HG03159 (cell line): ENCODE data around the gene TRIM21.
A peak's percentile ranks its signal among the peaks of the same experiment; 100 is the strongest.
"Not testable (repeated sequence)": the region's sequence is repeated elsewhere in the genome, so short reads cannot be mapped to it uniquely, and the experiment has no call there.

Source experiments
- ATAC-seq: cut with Tn5 transposase; IDR thresholded peaks from one replicate; pipeline ENCODE4 v1.9.1; 2021; ENCODE audit warnings: mild to moderate bottlenecking, moderate library complexity; ENCODE audit not compliant: unreplicated experiment

TRIM21 gene

GRCh38 chr11:4393209-4393857 is at the start of gene TRIM21:
TSS of gene TRIM21 (minus strand) at chr11:4393702. CDS start at chr11:4390409, 3,293 bp downstream.
- peak; percentile 100 for ATAC-seq

DNA sequence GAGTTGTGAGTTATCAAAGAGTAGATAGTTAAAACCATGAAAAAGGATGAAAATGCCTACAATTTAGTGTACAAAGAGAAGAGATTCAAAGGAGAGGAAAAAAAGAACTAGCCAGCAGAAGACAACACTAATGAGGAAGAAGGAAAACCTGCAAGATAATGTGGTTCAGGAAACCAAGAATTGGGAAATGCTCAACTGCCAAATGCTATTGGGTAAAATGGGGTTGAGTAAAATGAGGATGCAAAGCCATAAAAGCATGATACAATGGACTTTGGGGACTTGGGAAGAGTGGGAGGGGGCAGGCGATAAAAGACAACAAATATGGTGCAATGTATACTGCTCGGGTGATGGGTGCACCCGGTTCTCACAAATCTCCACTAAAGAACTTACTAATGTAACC is 48.0 kb upstream of the TRIM21 start:
- no peak for ATAC-seq

DNA sequence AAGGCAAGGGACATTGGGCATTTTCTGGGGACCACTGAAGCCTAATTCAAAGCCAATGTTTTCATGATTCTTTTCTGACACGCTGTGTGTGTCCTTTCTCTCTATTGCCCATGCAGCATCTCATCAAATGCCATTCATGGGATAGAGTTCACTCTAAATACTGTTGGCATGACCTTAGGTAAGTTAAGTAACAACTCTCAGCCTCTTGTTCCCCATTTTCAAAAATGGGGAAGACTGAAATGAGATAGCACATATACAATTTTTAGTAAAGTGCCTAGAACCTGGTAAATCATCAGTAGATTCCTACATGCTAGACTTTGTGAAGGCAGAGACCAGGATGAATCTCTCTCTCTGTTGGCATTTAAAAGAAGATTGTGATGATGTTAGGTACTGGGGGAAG is 42.9 kb upstream of the TRIM21 start:
- ATAC-seq = no peak

DNA sequence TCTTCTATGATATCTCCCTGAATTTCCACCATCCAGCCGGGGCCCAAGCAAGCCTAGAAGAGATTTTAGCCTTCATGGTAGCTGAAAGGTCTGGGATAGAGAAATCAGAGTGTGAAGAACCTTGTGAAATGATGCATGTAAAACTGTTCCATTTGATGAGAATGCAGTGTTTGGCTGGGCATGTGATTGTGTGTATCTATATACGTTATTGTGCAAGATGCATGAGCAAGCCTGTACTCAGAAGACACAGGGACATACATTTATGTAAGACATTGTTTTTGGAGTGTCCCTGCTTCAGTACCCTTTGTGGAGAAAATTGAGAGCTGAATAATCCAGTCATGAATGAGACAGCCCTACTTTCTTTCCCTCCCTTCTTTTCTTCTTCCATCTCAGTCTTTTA is 40.4 kb upstream of the TRIM21 start:
- no peak for ATAC-seq

DNA sequence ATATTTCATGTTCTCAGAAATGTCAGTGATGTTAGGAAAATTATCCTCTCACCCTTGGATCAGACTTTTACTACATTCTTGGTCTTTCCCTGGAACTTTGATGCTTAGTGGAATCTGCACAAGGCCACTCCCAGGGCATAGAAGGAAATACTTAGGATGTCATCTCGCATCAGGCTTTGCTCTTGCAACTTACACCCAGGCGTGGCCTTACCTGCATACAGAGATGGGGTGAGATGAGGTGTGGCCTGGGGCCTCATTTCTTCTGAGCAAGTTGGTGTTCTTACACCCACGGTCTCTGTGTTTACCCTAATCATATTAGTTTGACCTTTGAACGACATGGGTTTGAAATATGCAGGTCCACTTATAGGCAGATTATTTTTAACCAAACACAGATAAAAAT is 36.5 kb upstream of the TRIM21 start:
- no peak for ATAC-seq

DNA sequence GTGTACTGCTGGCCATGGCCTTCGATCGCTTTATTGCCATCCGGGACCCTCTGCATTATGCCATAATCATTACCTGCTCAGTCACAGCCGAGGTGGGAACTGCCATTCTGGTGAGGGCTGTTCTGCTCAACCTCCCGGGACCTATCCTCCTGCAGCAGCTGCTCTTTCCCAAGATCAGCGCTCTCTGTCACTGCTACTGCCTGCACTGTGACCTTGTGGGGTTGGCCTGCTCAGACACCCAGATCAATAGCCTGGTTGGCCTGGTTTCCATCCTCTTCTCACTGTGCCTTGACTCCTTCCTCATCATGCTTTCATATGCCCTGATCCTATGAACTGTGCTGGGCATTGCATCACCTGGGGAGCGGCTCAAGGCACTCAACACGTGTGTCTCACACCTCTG is 24.9 kb upstream of the TRIM21 start:
- no peak for ATAC-seq

DNA sequence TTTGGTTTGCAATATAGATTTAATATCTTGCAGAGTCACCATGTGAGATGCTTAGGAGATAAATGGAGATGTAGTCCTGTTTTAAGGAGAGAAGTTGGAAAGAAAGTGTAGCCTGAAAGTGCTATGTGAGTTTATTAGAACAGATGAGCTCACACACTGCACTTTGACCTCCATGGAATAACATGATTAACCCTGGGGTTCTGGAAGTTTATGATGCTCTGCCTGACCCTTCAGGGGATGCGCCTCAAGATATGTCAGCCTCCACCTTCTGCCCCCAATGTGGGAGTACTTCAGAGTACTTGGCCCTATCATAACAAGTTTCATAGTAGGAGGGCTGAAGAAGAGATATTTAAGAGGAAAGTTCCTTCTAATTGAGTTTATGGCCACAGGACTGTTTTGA is 23.3 kb upstream of the TRIM21 start:
- no peak for ATAC-seq

GRCh38 chr11:4416306-4416705 is 22.8 kb upstream of the TRIM21 start:
- ATAC-seq = no peak

GRCh38 chr11:4406206-4406605 is 12.7 kb upstream of the TRIM21 start:
- not testable (repeated sequence) for ATAC-seq

- no peak for ATAC-seq
Observed at GRCh38 chr11:4393858-4394223, 339 bp upstream of the TRIM21 start.

DNA sequence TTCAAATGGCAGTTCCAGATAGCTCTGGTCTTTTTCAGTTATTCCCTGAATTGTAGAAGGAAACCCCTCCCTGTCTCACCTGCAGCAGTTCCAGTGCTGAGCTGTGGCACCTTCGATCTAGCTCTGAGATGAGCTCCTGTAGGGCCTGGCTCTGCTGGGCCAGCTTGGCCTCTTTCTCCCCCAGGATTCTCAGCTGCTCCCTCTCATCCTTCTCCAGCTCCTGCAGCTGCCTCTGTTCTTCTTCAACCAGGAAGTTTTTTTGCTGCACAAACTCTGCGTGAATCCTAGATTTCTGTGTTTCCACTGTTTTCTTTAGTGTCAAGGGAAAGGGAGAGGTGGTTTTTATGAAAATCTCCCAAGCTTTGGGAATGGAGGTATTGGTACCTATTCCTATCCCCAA is 5.3 kb downstream of the TRIM21 start:
- no peak for ATAC-seq

GRCh38 chr11:4385978-4386740 is 7.3 kb downstream of the TRIM21 start:
- no peak for ATAC-seq

DNA sequence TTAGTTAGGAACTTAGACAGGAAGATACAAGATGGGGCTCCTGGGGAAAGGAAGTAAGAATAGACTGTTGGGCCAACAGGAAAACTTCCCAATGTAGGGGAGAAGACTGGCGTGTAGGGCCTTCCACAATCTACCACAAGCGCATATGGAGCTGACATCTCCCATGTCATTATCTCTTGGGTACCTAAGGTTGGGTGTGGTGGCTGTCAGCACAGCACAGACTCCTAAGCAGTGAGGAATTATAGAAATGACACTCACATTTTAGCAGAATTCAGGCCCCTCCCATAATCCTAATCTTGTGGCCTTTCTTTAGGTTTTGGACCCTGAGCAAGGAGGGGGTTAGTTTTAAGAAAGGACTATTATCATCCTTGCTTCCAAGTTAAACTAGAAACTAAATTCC is 11.6 kb downstream of the TRIM21 start:
- ATAC-seq = no peak

GRCh38 chr11:4375431-4376140 is 17.9 kb downstream of the TRIM21 start:
- no peak for ATAC-seq

DNA sequence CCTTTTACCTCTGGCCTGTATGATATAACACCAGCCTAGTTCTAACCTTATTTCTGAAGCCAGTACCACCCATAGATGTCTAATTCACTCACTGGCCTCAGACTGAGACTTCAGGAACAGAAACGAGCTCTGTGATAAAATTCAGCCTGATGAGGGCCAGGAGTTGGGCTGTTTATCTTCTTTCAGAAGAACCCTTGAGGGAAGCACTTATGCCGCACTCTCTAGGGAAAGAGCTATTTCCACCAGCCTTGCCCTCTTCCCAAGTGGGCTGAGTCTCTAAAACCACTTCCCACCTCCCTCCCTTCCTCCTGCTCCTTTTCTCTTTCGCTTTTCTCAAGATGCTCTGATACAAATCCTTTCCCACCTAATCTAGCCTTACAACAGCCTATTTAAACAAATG is 23.3 kb downstream of the TRIM21 start:
- ATAC-seq = no peak

DNA sequence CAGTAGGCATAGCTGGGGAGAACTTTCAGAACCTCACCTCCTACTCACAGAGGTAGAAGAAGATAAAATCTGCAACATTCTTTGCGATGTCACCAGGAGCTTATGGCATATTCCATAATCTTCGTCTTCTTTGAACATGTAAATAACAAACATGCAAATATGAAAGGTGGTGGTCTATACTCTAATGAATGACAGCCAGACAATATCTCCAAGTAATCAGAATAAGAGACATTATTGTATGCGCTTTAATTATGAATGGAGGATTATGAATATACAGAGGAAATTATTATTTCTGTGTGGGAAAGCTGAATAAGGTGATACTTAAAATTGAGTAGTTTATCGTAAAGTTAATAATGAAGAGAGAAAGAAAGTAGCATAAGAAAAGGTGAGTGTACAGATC is 25.2 kb downstream of the TRIM21 start, which contains the start of gene OR52B4:
OR52B4 (minus strand) TSS at position 101 of the 400 bp plus-strand sequence; CDS start at position 10, 91 bp downstream.
- no peak for ATAC-seq

DNA sequence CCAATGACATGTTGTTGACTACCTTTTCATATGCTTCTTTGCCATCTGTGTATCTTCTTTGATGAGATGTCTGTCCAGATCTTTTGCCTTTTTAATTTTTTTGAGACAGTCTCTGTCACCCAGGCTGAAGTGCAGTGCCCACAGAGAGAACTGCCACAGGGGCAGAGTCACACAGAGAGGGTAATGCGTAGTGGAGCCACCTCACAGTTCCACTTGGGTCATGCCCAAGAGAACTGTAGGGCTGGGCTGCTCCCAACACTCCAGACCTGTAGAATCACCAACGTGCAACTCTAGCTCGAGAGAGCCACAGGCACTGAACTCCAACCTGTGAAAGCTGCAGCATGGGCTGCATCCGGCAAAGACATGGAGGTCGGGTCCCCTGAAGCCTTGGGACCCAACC is 45.4 kb downstream of the TRIM21 start:
- not testable (repeated sequence) for ATAC-seq

DNA sequence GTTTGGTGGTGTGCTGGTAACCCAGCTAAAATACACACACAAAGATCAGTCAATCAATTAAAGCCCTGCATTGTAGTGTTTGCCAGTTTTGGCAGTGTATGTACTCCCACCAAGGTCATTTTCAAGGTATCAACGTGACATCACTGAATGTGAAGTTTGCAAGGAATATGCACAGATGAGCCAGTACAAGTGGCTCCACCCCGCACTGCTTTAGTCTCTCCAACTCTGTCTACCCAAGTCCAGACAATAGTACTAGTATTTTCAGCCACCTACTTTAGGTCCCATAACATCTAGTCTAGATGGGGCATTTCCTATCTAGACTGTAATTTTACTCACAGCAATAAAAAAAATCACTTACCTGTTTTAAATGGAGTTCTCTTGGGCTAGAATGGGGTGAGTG is 48.1 kb downstream of the TRIM21 start:
- not testable (repeated sequence) for ATAC-seq
